T47D (cell line): ENCODE measurements around the gene SLC8A1.

Source experiments
- DNase-seq, 2 experiments: peaks; one replicate each; pipeline versions ENCODE4 v3.0.0 to v3.0.0-alpha.2; 2011 to 2012; ENCODE audit warnings: low read depth in 1 of 2, low spot score in 1 of 2
- JUND ChIP-seq: IDR thresholded peaks from 2 replicates; pipeline ENCODE4 v1.6.1; 2012; ENCODE audit warnings: low read depth
- in situ Hi-C: cut with HindIII; loops from 2 replicates; pipeline ENCODE4 v1.10.0; 2016; ENCODE audit warnings: low sequenced_read_pairs, low pct_unique_long_range_greater_than_20kb

SLC8A1 gene

DNA sequence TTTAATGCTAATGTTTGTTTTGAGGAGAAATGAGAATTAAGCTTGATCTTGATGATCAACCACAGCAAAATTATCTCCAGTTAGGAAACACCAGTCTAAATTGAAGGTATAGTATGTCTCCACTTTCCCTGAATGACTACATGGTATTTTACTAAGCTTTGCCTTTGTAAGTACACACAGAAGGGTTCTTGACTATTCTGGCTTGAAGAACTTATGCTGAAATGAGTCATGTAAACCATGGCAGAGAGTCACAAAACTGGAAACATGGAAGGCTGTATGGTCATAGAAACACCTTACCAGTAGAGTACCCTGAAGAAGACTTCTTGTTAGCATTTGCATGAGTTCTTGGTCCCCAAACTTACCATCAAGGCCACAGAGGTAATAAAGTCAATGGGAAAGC, 250.5 kb downstream of the SLC8A1 start:
- in situ Hi-C loops, result no loop called here
- TF ChIP-seq JUND, result no peak
- no peak for DNase-seq

DNA sequence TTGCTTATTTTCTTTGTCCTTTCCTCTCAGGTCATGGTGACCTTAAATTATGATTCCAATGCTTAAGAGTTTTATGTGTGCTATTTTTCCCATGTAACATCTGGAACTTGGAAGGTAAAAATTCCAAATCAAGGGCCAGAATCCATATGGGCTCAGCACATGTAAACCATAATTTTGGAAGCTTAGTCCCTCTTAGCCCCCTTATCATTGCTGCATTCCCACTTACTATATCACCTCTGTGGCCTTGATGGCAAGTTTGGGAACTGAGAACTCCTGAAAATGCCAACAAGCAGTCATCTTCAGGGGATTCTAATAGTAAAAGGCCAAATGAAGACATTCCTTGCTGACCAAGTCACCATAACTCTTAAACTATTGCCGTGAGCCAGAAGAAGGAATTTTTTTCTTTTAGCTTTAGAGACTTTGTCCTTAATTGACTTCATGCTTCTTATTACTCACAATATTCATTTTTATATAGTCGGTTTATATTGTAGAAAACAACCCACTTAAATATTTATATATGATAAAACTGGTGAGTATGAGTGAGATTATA, 251.4 kb downstream of the SLC8A1 start:
- in situ Hi-C loops, result no loop called here
- no peak for DNase-seq

GRCh38 chr2:40199771-40200170, 252.1 kb downstream of the SLC8A1 start:
- no peak for TF ChIP-seq JUND
- in situ Hi-C loops, result no loop called here
- no peak for DNase-seq

More for the DNA sequence above, 251.4 kb downstream of the SLC8A1 start:
- TF ChIP-seq JUND, result no peak

DNA sequence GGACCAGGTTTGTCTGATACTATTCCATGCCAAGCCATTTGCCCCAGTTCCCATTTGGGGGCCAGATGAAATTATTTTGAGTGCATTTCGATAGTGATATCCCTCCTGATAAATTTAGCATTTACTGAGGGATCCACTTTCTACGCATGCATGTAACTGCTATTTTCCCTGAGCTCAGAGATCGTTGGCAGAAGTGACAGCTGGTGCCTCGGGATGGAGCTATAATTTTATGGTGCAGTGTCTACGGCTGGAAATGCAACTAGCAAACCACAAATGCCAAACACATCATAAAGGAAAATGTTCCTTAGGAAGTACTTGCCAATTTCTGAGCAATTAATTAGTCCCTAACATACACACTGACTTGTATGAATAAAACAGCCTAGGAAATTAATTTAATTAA, 254.8 kb downstream of the SLC8A1 start:
- no peak for TF ChIP-seq JUND
- in situ Hi-C loops, result no loop called here
- DNase-seq, result no peak

GRCh38 chr2:40193670-40194026, 258.2 kb downstream of the SLC8A1 start:
- no peak for TF ChIP-seq JUND
- in situ Hi-C loops, result no loop called here
- no peak for DNase-seq

- no peak for TF ChIP-seq JUND
- DNase-seq, result no peak
- in situ Hi-C loops, result no loop called here
Observed at GRCh38 chr2:40192864-40193669, 258.8 kb downstream of the SLC8A1 start.

DNA sequence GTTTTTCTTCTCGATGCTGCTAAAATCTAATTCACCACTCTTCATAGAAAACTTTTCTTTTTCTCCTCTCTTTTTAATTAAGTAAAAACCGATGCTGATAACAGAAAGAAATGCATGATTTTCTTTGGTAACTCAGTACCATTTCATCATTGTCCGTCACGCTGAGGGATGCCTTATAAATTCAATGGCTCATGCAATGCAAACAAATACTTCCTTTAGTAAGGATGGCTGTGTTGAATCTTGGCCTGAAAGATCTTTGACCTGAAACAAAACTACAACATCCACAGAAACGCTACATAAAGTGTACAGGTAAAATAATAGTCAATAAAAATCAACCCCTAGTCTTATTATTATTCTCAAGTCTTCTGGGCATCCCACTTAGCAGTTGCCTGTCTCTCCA, 261.4 kb downstream of the SLC8A1 start:
- in situ Hi-C loops, result no loop called here
- no peak for TF ChIP-seq JUND
- no peak for DNase-seq

- no peak for TF ChIP-seq JUND
- in situ Hi-C loops, result no loop called here
- DNase-seq, result no peak
Observed at GRCh38 chr2:40189881-40190280, 262.0 kb downstream of the SLC8A1 start.

GRCh38 chr2:40187054-40187453, 264.8 kb downstream of the SLC8A1 start:
- DNase-seq, result no peak
- TF ChIP-seq JUND, result no peak
- in situ Hi-C loops, result no loop called here

GRCh38 chr2:40184551-40184950, 267.3 kb downstream of the SLC8A1 start:
- no peak for TF ChIP-seq JUND
- no peak for DNase-seq
- in situ Hi-C loops, result no loop called here

DNA sequence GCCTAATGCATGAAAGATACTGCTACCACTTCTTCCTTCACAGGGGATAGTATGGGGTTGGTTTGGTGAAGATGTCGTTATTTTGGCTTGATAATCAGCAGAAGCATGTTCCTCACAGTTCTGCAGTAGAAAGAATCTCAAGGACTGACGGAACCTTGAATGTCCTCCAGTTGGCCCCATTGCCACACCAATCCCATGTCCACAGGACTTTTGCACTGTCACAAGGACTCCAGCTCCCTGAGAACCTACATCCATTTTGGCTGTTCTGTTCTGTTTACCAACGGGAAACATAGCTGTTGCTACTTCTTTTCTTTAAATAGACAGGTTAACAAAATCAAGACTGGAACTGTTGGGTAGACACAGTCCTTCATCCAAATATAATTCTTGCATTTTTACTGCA, 270.0 kb downstream of the SLC8A1 start:
- DNase-seq, result no peak
- in situ Hi-C loops, result no loop called here
- TF ChIP-seq JUND, result no peak

DNA sequence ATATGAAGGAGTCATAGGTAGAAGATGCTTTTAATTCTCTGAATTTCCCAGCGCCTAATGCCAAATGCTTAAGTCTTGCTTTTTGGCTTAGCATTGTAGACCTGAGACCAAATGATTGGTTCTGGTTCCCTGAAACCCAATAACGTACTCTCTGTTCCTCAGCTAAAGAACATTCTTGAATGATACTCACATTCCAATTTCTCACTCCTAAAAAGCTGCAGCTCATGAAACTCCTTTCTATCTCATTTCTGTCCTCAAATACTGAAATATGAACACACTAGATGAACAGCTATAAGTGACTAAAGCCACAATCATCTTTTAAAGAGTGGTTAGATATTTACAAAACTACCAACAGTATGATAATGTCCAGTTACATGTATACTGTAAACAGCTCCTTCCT, 272.1 kb downstream of the SLC8A1 start:
- no peak for DNase-seq
- no peak for TF ChIP-seq JUND
- in situ Hi-C loops, result no loop called here

DNA sequence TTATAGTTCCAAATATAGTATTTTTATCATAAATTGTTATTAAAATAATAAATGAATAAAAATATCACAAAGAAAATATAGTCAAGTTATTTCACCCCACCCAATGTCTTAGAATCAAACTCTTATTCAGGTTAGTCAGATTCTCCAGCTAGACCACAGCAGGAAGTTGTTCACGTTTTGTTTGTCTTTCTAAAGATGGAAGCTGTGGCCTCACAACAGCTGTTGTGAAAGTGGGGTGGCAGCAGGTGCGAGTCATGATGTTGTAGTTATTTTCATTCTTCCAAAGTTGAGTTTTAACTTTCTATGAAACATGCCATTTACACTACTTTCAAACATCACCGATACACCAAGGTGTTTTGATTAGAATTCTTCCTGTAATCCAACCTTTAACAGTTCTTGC, 272.9 kb downstream of the SLC8A1 start:
- no peak for TF ChIP-seq JUND
- no peak for DNase-seq
- in situ Hi-C loops, result no loop called here
